SK-N-SH (cell line): Measurements from ENCODE around the gene SEZ6.

Experiments used
- EP300 ChIP-seq, 2 experiments: IDR thresholded peaks; 2 replicates each; pipeline versions ENCODE4 v1.4.0 to v1.6.1; 2012; ENCODE audit warnings: borderline replicate concordance in 1 of 2, low read depth in 1 of 2, low read length in 1 of 2
- GATA2 ChIP-seq: sonication (generic); formaldehyde crosslinking; IDR thresholded peaks from 2 replicates; pipeline ENCODE4 v1.5.0; 2020; ENCODE audit warnings: mild to moderate bottlenecking, missing genetic modification reagents
- TF ChIP-seq, protein P1 (sequence below): fragments of 200-600 bp; sonication (generic); IDR thresholded peaks from 2 replicates; pipeline ENCODE4 v1.6.1; 2017; ENCODE audit warnings: antibody characterized with exemption, mild to moderate bottlenecking, moderate library complexity

- no peak for TF ChIP-seq GATA2
- TF ChIP-seq, protein P1, sequence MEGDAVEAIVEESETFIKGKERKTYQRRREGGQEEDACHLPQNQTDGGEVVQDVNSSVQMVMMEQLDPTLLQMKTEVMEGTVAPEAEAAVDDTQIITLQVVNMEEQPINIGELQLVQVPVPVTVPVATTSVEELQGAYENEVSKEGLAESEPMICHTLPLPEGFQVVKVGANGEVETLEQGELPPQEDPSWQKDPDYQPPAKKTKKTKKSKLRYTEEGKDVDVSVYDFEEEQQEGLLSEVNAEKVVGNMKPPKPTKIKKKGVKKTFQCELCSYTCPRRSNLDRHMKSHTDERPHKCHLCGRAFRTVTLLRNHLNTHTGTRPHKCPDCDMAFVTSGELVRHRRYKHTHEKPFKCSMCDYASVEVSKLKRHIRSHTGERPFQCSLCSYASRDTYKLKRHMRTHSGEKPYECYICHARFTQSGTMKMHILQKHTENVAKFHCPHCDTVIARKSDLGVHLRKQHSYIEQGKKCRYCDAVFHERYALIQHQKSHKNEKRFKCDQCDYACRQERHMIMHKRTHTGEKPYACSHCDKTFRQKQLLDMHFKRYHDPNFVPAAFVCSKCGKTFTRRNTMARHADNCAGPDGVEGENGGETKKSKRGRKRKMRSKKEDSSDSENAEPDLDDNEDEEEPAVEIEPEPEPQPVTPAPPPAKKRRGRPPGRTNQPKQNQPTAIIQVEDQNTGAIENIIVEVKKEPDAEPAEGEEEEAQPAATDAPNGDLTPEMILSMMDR, result no peak
- no peak for TF ChIP-seq EP300 (IDR thresholded peaks at IDR 0.05; ENCODE audit: borderline replicate concordance in 1 of 2, low read depth in 1 of 2, low read length in 1 of 2)
These were observed 9.2 kb downstream of the SEZ6 start for GRCh38 chr17:28996554-28997096.
